Measurements from ENCODE around the gene UBE2V1.

UBE2V1 gene

DNA sequence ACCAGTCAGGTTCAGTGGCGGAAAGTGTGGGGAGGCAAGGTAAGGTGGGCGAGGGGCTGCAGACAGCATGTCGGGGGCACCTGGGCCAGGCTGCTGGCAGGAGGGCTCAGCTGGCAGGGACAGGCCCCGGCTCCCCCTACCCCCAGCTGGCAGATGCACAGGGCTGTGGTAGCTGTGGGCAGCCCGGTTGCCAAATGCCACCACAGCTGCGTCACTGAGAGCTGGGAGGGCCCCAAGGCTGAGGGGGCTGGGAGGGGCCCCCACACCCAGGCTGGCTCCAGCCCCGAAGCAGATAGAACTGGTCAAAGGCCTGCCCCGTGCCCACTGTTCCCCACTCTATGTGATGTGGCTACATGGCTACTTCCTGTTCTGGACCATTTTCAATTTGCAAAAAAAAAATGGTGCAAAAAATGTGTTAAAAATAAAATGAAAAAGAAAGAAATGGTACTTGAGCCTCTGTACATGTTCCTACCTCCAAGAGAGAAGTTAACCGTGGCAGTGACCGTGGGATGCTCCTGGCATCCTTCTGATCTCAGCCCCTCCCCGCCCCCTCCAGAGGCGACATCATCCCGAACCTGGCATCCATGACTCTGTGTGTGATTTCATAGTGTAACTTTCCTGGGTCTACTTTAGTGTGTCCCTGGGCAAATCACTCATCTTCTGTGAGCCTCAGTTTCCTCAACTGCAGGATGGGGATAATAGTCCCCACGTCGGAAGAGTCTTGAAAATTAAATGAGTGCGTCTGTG lies 64.4 kb downstream of the UBE2V1 start:
- no peak for DNase-seq

DNA sequence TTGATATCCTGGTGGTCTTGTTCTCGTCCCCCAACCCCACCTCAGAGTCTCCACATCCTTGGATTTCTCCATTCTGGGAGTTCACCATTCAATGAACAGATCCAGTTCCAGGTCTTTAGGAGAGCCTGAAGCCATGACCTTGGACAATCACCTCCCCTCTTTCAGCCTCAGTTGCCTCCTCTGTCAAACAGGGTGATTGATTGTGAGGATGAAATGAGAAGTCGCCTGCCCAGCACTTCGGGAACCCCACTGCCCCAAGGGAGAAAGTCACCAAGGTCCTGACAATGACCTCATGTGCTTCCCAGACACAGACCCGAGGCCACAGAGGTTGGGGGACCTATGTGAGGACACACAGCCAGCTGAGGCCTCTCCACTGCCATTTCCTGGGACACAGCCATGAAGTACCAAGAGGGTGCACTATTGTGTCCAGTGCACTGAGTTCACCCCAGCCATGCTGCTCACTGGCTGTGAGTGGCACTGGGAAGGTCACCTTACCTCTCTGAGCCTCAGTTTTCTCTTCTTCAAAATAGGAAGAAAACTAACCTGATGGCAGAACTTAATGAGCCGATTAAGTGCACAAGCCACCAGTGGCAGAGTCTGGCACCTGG lies 68.5 kb downstream of the UBE2V1 start:
- no peak for DNase-seq

DNA sequence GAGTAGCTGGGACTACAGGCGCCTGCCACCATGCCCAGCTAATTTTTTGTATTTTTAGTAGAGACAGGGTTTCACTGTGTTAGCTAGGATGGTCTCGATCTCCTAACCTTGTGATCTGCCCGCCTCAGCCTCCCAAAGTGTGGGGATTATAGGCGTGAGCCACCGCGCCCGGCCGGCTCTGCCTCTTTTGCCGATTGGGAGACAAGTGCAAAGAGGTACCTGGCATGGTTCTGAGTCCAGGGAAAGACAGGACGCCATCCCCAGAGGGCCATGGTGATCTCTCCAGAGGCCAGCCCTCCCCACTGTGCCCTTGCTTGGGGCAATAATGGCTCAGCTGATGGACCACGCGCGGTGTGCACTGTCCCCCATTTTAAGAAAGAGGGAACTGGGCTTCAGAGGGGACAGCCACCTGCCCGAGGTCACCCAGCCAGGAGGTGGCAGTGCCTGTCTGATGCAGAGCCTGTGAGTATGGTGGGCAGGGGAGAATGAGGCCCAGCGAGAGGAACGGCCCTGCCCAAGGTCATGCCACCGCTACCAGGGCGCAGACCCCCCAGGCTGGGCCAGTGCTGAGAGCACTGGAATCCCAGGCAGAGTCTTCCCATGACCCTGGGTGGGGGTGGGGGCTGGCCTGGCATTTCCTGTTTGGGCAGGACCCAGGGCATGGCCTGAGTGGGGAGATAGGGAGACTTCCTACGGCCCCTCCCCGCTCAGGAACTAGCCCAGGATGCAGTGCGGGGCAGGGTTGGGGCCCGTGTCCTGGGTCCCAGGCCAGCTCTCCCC lies 69.2 kb downstream of the UBE2V1 start:
- DNase-seq: no peak

DNA sequence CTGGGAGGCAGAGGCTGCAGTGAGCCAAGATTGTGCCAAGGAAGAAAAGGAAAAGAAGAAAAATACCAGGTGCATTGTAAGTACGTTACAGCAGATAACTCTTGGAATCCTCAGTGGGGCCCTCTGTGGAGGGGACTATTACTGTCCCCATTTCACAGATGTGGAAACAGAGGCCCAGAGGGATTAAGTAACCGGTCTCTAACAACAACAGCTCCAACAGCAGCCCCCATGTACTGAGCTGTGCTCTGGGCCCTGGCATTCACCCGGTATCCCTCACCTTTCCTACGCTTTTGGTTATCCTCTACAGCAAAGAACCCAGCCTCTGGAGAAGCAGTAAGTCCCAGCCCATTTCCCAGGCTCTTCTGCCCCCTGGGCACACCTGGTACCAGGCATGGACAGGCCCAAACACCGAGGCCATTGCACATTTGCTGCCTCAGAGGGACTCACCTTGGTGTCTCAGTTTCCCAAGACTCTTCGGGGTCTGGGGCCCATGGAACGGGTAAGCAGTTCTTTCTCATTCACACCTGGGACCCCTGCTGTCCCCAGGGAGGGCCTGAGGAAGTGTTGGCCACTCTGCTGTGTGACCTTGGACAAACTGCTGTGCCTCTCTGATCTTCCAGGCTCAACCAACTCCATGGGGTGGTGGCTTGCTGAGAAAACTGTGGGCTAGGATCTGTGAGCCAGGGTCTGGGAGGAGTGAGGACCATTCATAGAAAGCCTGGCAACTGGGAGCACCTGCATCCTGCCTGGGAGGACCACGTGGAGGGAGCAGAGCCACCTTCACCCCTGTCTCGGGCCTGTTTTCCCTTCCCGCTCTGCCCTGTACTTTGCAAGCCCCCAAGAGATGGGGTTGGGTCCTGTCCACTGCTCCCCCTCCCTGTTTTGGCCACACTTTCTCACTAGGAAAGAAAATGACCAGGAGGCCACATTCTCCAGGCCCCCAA lies 70.3 kb downstream of the UBE2V1 start:
- no peak for DNase-seq

DNA sequence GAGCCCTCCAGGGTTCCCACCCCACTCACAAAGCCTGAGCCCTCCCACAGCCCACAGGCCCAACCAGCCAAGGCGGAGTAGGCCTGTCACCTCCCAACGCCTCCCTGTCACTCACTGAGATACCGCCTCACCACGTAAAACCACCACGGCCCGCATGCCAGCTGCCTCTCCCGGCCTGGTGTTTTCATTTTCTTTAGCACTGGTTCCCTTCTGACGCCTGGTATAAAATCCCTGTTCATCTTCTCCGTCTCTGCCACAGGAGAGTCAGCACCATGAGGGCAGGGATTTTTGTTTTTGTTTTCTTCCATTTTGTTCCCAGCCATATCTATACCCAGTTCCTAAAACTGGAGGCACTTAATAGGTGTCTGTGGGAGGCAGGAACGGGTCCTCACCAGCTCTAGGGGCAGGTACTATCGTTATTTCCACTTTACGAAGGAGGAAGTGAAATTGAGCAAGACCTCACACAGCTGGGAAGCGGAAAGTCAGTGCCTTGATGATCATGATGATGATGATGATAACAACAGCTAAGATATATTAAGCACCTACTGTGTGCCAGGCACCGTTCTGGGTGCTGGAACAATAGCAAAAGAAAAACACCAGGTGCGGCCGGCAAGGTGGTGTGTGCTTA lies 71.6 kb downstream of the UBE2V1 start:
- no peak for DNase-seq

DNA sequence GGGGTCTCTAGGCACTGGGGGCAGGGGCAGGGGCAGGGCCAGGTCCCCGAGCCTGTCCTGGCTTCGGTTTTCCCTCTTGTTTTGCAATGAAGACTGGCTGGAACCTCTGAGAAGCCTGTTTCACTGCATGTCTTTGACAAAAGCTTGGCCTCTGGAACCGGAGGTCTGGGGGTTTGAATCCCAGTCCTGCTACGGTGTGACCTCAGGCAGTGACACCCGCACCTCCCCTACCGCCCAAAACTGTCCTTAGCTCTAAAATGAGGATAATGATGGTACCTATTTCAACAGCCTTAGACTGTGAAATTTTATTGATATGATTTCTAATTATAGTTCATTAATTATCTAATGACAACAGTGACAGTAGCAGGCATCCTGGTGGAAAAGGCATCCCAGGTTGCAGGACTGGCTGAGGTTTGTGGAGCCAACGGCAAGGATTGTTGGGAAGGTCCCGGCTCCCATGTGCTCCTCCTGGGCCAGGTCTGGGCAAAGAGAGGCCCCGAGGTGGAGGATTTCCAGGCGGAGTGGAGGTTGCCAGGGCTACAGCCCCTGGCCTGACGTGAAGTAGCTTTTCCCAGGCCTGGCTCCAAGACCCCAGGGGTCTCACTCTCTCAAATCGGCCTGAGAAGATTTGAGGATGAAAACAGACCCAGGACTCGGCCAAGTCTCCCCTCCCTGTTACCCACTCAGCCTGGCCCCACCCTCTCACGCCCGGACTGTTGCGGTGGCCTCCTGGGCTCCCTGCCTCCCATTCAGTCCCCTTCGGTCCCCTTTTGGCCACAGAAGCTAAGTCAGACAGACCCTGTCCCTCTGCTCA lies 72.3 kb downstream of the UBE2V1 start:
- no peak for DNase-seq

DNA sequence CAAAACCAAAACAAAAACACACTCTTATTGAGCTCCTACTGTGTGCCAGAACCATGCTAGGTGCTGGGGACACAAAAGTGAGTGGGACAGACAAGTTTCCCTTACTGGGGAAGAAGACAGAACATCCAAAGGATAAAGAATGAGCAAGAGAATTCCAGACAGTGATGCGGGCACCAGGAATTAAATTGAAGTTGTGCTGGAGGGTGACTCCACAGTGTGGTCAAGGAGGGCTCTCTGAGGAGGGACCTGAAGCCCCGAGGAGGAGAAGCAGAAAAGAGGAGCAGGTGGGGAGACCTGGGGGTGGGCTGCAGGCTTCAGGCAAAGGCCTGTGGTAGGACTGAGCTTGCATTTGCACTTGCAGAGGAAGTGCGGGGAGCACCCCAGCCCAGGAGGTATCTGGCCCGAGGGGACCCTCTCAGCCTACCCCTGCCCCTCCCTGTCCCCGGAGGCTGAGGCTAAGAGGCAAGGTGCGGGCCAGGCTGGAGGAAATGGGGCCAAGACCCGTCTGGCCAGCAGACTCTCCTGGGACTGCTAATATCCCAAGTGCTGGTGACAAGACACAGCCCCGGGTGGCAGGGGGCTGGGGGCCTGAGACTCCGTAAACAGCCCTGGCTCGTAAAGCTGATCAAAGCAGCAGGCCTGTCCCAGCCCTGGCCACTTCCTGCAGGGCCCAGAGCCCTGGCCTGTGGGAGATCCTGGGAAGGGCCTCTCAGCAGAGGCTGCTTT lies 73.1 kb downstream of the UBE2V1 start:
- DNase-seq: no peak

DNA sequence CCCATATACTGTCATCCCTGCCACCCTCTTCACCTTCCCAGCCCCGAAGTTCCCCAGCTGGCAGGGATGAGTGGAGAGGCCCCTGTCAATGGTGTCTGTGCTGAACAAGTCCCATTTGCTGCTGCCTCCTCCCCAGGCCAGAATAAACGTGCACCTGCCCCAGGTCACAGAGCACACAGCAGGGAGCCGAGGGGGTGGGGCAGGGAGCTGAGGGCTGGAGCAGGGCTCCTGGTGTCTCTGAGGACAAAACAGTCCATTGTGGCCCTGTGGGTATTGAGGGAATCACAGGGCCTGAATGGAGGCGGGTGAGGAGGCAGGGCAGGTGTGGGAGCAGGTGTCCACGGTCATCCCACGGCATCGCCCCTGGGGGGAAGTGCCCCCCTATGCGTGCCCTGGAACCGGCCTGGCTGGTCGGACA lies 74.4 kb downstream of the UBE2V1 start:
- DNase-seq: no peak

DNA sequence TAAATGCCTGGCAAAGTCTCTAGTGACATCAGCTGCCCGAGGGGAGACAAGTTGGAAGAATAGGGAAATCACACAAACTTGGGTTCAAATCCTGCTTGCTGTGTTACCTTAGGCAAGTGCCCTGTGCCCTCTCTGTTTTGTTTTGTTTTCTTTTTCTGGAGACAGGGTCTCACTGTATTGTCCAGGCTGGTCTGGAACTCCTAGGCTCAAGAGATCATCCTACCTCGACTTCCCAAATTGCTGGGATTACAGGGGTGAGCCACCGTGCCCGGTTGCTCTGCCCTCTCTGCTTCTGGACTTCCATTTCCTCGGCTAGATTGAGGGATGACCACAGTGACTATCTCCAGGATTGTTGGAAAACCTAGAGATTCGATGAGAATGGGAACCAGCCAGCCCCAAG lies 74.8 kb downstream of the UBE2V1 start:
- no peak for DNase-seq

DNA sequence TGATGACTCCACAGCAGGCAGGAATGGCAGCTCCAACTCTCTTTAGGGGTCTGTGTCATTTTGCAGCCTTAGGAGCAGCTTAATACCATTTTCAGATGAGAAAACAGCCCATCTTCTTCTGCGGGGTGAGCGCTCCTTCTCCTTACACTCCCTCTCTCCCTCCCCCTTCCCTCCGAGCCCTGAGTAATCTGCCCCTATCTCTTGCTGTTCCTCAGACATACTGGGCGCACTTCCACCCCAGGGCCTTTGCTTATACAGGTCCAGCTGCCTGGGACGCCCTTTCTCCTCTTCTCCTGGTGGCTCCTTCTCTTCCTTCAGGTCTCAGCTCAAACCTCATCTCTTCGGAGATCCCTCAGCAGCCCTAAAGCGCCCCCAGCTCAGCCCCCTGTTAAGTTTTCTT lies 75.4 kb downstream of the UBE2V1 start:
- DNase-seq: no peak

DNA sequence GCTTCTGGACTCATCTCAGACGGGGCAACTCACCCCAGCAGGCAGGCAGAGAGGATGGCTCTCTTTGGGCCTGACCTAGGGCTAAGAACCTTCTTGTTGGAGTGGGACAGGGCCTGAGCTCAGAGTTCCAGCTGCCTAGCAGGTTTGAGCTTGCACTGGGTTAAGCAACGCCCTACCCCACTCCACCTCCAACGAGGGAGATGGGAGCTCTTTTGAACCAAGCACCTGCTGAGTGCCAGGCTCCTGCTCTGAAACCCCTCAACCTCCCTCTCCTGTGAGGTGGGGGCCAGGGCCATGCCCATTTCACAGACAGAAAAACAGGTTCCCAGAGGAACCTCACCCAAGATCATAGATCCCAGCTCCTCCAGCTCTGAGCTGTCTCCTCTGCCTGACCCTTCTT lies 75.8 kb downstream of the UBE2V1 start:
- DNase-seq: no peak

DNA sequence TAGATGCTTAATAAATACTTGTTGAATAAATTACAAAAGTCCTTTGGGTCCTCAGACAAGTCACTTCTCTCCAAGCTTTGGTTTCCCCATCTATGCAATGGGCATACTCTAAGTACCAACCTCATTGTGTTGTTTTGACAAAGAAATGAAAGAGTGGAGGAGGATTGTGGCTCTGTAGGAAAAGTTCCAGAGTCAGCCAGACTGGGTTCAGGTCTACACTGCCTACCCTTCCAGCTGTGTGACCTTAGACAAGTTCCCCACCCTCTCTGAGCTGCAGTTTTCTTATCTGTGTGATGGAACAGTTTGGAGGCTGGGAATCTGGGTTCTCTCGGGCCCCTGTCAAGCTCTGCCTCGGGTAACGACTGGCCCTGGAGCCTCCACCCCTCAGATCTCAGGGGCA lies 76.2 kb downstream of the UBE2V1 start:
- DNase-seq: no peak

DNA sequence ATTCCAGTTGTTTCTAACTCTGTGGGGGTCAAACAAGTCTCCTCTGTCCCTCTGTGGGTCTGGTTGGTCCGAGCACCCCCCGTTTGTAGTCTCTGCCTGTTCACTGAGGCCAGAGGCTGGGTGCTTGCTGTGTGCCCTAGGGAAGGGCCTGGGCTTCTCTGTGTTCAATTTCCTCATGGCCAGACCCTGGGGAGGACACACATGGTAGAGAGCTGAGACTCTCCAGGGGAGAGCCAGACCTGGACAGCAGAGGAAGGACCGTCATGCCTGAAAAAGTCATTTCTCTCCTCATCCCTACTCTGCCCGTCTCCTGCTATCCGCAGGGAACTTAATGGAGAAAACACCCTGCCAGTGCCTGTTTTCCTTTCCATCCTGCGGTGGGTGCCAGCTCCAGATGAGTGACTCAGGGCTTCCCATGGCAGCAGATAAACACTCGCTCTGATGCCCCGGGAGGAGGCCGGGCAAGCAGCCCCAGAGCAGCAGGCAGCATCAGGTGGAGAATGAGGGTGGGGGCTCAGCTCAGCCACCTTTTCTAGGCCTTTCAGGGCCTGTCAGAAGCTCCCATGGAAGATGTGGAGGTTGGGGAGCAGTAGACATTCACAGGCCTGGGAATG lies 78.3 kb downstream of the UBE2V1 start:
- DNase-seq: no peak

DNA sequence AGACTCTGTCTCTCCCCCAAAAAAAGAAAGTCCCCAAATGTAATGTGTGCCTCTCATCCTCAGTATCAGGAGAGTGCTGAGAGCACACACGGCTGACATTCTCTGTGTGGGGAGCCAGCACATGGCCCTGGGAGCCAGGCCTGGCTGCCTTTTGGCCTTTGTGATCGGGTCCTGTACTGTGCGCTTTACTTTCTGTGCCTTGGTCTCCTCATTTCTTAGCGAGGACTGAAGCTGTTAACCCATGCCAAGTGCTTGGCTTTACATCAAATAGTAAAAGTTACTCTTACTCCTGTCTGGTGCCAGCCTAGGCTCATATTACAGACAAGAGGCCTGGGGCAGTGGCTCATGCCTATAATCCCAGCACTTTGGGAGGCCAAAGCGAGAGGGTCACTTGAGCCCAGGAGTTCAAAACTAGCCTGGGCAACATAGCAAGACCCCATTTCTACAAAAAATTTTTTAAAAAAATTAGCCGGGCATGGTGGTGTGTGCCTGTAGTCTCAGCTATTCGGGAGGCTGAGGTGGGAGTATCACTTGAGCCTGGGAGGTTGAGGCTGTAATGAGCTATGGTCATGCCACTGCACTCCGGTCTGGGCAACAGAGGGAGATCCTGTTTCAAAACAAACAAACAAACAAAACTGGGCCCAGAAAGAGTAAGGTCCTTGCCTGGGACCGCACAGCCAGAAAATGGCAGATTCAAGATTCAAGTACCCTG lies 79.8 kb downstream of the UBE2V1 start:
- no peak for DNase-seq
